ENCODE measurements around the gene PDCD1. TPM values are rescaled to one million over a fixed set of nuclear protein-coding genes. Genes with fewer than 3 reads are reported as not detected.

Gene PDCD1
- total RNA-seq, 2 experiments from 2014 or later: 19.4 to 20.3 TPM

GRCh38 chr2:241894681-241895426, 36.2 kb upstream of the PDCD1 start:
- no peak for TF ChIP-seq CTCF (IDR thresholded peaks at IDR 0.05)
- intact Hi-C loops (cut with micrococcal nuclease): no loop called here
- H3K4me3 Mint-ChIP-seq: no peak overlapping the region
- peaks cover 2% of the 10 kb centered on the region for H3K27me3 Mint-ChIP-seq
- ATAC-seq: no peak
- peaks cover 2% of the 10 kb centered on the region for H3K9me3 Mint-ChIP-seq
- no peak overlapping the region for H3K27ac Mint-ChIP-seq
- POLR2A ChIA-PET: no interaction called here
- DNase-seq: no peak
- H3K36me3 Mint-ChIP-seq (ENCODE audit: low read depth): peaks cover 13% of the 10 kb centered on the region
- peaks cover 2% of the 10 kb centered on the region for H3K4me1 Mint-ChIP-seq (ENCODE audit: low read depth)
- CTCF ChIA-PET: no interaction called here

- POLR2A ChIA-PET: interaction anchor here (0.9 kb wide), 1 partner anchor 39 kb away, joined by 3 read pairs; no protein-coding TSS in a partner anchor
- TF ChIP-seq CTCF (IDR thresholded peaks at IDR 0.05): no peak
- ATAC-seq: no peak
- CTCF ChIA-PET: no interaction called here
- DNase-seq: no peak
- Mint-ChIP-seq H3K36me3 (ENCODE audit: low read depth) (peaks cover 20% of the 10 kb centered on the region), H3K4me3 (no peak overlapping the region), H3K9me3 (peaks cover 3% of the 10 kb centered on the region), H3K27ac (no peak overlapping the region), H3K4me1 (ENCODE audit: low read depth) (peaks cover 5% of the 10 kb centered on the region), H3K27me3 (peaks cover 2% of the 10 kb centered on the region)
- intact Hi-C loops (cut with micrococcal nuclease): no loop called here
Observed at GRCh38 chr2:241894056-241894641, 35.5 kb upstream of the PDCD1 start.

- peaks cover 2% of the 10 kb centered on the region for H3K27me3 Mint-ChIP-seq
- no peak overlapping the region for H3K4me3 Mint-ChIP-seq
- ATAC-seq (no peak), DNase-seq (no peak)
- no peak overlapping the region for H3K27ac Mint-ChIP-seq
- no peak for TF ChIP-seq CTCF (IDR thresholded peaks at IDR 0.05)
- ChIA-PET CTCF (no interaction called here), POLR2A (no interaction called here)
- intact Hi-C loops (cut with micrococcal nuclease): no loop called here
- peaks cover 25% of the 10 kb centered on the region for H3K36me3 Mint-ChIP-seq (ENCODE audit: low read depth)
- H3K9me3 Mint-ChIP-seq: peaks cover 4% of the 10 kb centered on the region
- H3K4me1 Mint-ChIP-seq (ENCODE audit: low read depth): peaks cover 5% of the 10 kb centered on the region
Observed at GRCh38 chr2:241893265-241893664, 34.6 kb upstream of the PDCD1 start.

- Mint-ChIP-seq H3K4me1 (ENCODE audit: low read depth) (peaks cover 11% of the 10 kb centered on the region), H3K4me3 (no peak overlapping the region), H3K36me3 (ENCODE audit: low read depth) (peaks cover 29% of the 10 kb centered on the region), H3K9me3 (peaks cover 4% of the 10 kb centered on the region), H3K27ac (no peak overlapping the region), H3K27me3 (peaks cover 2% of the 10 kb centered on the region)
- no peak for TF ChIP-seq CTCF (IDR thresholded peaks at IDR 0.05)
- ChIA-PET CTCF (no interaction called here), POLR2A (no interaction called here)
- intact Hi-C loops (cut with micrococcal nuclease): no loop called here
- no peak for ATAC-seq
- no peak for DNase-seq
Observed at GRCh38 chr2:241892299-241893137, 33.8 kb upstream of the PDCD1 start.

GRCh38 chr2:241891988-241892298, 33.2 kb upstream of the PDCD1 start:
- intact Hi-C loops (cut with micrococcal nuclease): no loop called here

More at GRCh38 chr2:241891988-241892298, 33.2 kb upstream of the PDCD1 start:
- peaks cover 14% of the 10 kb centered on the region for H3K4me1 Mint-ChIP-seq (ENCODE audit: low read depth)
- TF ChIP-seq CTCF (IDR thresholded peaks at IDR 0.05): no peak
- no peak for DNase-seq
- no peak for ATAC-seq
- H3K36me3 Mint-ChIP-seq (ENCODE audit: low read depth): peaks cover 31% of the 10 kb centered on the region
- no peak overlapping the region for H3K27ac Mint-ChIP-seq
- CTCF ChIA-PET: no interaction called here
- H3K27me3 Mint-ChIP-seq: peaks cover 2% of the 10 kb centered on the region
- POLR2A ChIA-PET: no interaction called here
- H3K4me3 Mint-ChIP-seq: no peak overlapping the region
- peaks cover 4% of the 10 kb centered on the region for H3K9me3 Mint-ChIP-seq

Measured in activated CD8-positive, alpha-beta T cell treated with anti-CD3 and anti-CD28 coated beads for 36 hours (primary cell).